Measurements from ENCODE around the gene UBE2G2. TPM values are rescaled to one million over a fixed set of nuclear protein-coding genes. Genes with fewer than 3 reads are reported as not detected.

The UBE2G2 gene
- total and polyA plus RNA-seq, 7 experiments from 2014 or later, result 50.7 to 150 (median 118) TPM

DNA sequence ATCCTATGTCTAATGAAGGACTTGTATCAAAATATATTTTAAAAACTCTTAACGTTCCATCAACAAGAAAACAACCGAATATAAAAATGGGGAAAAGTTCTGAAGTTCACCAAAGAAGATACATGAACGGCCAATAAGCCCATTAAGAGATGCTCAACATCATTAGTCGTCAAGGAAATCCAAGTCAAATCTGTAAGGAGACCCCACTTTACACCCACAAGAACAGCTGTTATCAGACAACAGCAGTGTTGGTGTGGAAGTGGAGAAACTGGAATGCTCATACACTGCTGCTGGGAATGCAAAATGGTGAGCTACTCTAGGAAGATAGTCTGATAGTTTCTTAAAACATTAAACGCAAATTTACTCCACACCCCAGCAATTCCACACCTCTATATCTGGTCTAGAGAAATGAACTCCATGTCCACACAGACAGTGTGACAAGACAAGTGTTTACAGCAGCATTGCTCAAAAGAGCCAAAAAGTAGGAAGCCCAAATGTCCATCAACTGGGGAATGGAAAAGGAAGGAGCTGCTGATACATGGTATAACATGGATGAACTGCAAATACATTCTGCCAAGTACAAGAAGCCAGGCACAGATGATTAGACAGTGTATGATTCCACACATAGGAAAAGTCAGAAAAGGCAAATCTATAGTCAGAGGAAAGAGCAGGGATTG is 18.5 kb downstream of the UBE2G2 start:
- intact Hi-C loops (cut with micrococcal nuclease), result no loop called here
- no peaks in the 10 kb centered on the region for H3K27me3 Mint-ChIP-seq
- Histone ChIP-seq H3K4me3 (ENCODE audit: low read length) (no peak overlapping the region), H3K9me3 (ENCODE audit: control insufficient read depth in 2 of 3, low read length in 3 of 3) (no peaks in the 10 kb centered on the region), H3K27me3 (ENCODE audit: control insufficient read depth in 2 of 2, insufficient read depth in 2 of 2, low read length in 2 of 2) (no peaks in the 10 kb centered on the region), H3K27ac (ENCODE audit: low read depth, low read length) (no peak overlapping the region), H3K4me1 (ENCODE audit: control insufficient read depth in 2 of 2, insufficient read depth in 2 of 2, low read length in 2 of 2) (no peaks in the 10 kb centered on the region), H3K36me3 (ENCODE audit: control insufficient read depth in 2 of 3, insufficient read depth in 3 of 3, low read length in 3 of 3) (peaks cover 0 to 37% (median 0%) of the 10 kb centered on the region in 3 experiments)
- H3K4me3 Mint-ChIP-seq, result no peak overlapping the region
- POLR2A ChIA-PET, result interaction anchor here (1.0 kb wide), 1 partner anchor 9 kb away, joined by 3 read pairs; no protein-coding TSS in a partner anchor
- ATAC-seq, result no peak
- no peak for DNase-seq
- H3K9me3 Mint-ChIP-seq, result no peaks in the 10 kb centered on the region
- CTCF ChIA-PET, result interaction anchor here (0.5 to 1.8 kb wide), 3 partner anchors 10 to 151 kb away, joined by 3 to 5 read pairs (median 3); no protein-coding TSS in a partner anchor
- H3K36me3 Mint-ChIP-seq, result peaks cover 1 to 43% (median 19%) of the 10 kb centered on the region in 5 donors
- H3K4me1 Mint-ChIP-seq, result peaks cover 7 to 55% (median 46%) of the 10 kb centered on the region in 7 donors
- peak overlapping the region in 1 of 9 donors; percentile 28 for H3K27ac Mint-ChIP-seq

- peaks cover 0 to 49% (median under 1%) of the 10 kb centered on the region in 3 experiments for H3K36me3 ChIP-seq (ENCODE audit: control insufficient read depth in 2 of 3, insufficient read depth in 3 of 3, low read length in 3 of 3)
Measured at GRCh38 chr21:44780767-44781459, 20.7 kb downstream of the UBE2G2 start.

DNA sequence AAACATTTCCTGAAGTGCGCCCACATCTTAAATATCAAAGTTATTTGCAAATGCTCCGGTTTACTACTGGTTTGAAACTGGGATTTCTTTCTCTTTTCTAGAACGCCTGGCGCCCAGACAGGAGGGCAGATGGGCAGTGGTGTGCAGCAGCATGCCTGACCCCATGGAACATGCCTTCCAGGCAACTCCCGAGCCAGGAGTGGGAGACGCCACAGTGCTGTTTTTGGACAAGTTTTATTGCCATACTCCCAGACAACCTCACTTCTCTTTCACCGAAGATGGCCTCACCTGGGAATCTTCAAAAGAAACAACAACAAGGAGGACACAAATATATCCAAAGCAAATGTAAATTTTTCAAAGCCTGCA is 21.5 kb downstream of the UBE2G2 start:
- Histone ChIP-seq H3K4me1 (ENCODE audit: control insufficient read depth in 2 of 2, insufficient read depth in 2 of 2, low read length in 2 of 2) (no peaks in the 10 kb centered on the region), H3K4me3 (ENCODE audit: low read length) (no peak overlapping the region), H3K27ac (ENCODE audit: low read depth, low read length) (no peak overlapping the region), H3K9me3 (ENCODE audit: control insufficient read depth in 2 of 3, low read length in 3 of 3) (no peaks in the 10 kb centered on the region), H3K36me3 (ENCODE audit: control insufficient read depth in 2 of 3, insufficient read depth in 3 of 3, low read length in 3 of 3) (peaks cover 0 to 55% (median 5%) of the 10 kb centered on the region in 3 experiments), H3K27me3 (ENCODE audit: control insufficient read depth in 2 of 2, insufficient read depth in 2 of 2, low read length in 2 of 2) (no peaks in the 10 kb centered on the region)
- Mint-ChIP-seq H3K9me3 (no peaks in the 10 kb centered on the region), H3K4me1 (peaks cover 3 to 42% (median 28%) of the 10 kb centered on the region in 7 donors), H3K27me3 (no peaks in the 10 kb centered on the region), H3K4me3 (peak overlapping the region in 1 of 10 donors; percentile 11), H3K36me3 (peaks cover 7 to 42% (median 19%) of the 10 kb centered on the region in 5 donors), H3K27ac (peak overlapping the region in 2 of 9 donors; percentile 19 to 23)
- intact Hi-C loops (cut with micrococcal nuclease), result no loop called here
- CTCF ChIA-PET, result interaction anchor here (1.2 kb wide), 1 partner anchor 13 kb away, joined by 4 read pairs; no protein-coding TSS in a partner anchor
- POLR2A ChIA-PET, result no interaction called here
- DNase-seq (no peak), ATAC-seq (no peak)

More at GRCh38 chr21:44780767-44781459, 20.7 kb downstream of the UBE2G2 start:
- Mint-ChIP-seq H3K27ac (peak overlapping the region in 2 of 9 donors; percentile 6 to 23), H3K36me3 (peaks cover 7 to 47% (median 23%) of the 10 kb centered on the region in 5 donors), H3K9me3 (no peaks in the 10 kb centered on the region), H3K4me3 (no peak overlapping the region), H3K27me3 (no peaks in the 10 kb centered on the region), H3K4me1 (peaks cover 4 to 50% (median 35%) of the 10 kb centered on the region in 7 donors)
- ChIA-PET CTCF (interaction anchor here (1.0 kb wide), 1 partner anchor 270 kb away, joined by 3 read pairs; no protein-coding TSS in a partner anchor), POLR2A (interaction anchor here (0.6 kb wide), 1 partner anchor 1180 kb away, joined by 3 read pairs; no protein-coding TSS in a partner anchor)
- ATAC-seq (no peak), DNase-seq (no peak)
- Histone ChIP-seq H3K4me1 (ENCODE audit: control insufficient read depth in 2 of 2, insufficient read depth in 2 of 2, low read length in 2 of 2) (no peaks in the 10 kb centered on the region), H3K27me3 (ENCODE audit: control insufficient read depth in 2 of 2, insufficient read depth in 2 of 2, low read length in 2 of 2) (no peaks in the 10 kb centered on the region), H3K9me3 (ENCODE audit: control insufficient read depth in 2 of 3, low read length in 3 of 3) (no peaks in the 10 kb centered on the region), H3K4me3 (ENCODE audit: low read length) (no peak overlapping the region), H3K27ac (ENCODE audit: low read depth, low read length) (no peak overlapping the region)
- intact Hi-C loops (cut with micrococcal nuclease), result no loop called here

GRCh38 chr21:44779417-44780136 is 22.0 kb downstream of the UBE2G2 start:
- Mint-ChIP-seq H3K9me3 (no peaks in the 10 kb centered on the region), H3K4me1 (peaks cover 3 to 41% (median 28%) of the 10 kb centered on the region in 7 donors), H3K27ac (peak overlapping the region in 1 of 9 donors; percentile 73), H3K4me3 (no peak overlapping the region), H3K27me3 (no peaks in the 10 kb centered on the region), H3K36me3 (peaks cover 7 to 46% (median 23%) of the 10 kb centered on the region in 5 donors)
- ChIA-PET POLR2A (no interaction called here), CTCF (interaction anchor here (1.2 kb wide), 1 partner anchor 13 kb away, joined by 4 read pairs; no protein-coding TSS in a partner anchor)
- intact Hi-C loops (cut with micrococcal nuclease), result no loop called here
- H3K4me3 ChIP-seq (ENCODE audit: low read length), result no peak overlapping the region
- no peak overlapping the region for H3K27ac ChIP-seq (ENCODE audit: low read depth, low read length)
- no peak for ATAC-seq
- DNase-seq, result no peak
- H3K4me1 ChIP-seq (ENCODE audit: control insufficient read depth in 2 of 2, insufficient read depth in 2 of 2, low read length in 2 of 2), result no peaks in the 10 kb centered on the region
- no peaks in the 10 kb centered on the region for H3K9me3 ChIP-seq (ENCODE audit: control insufficient read depth in 2 of 3, low read length in 3 of 3)
- no peaks in the 10 kb centered on the region for H3K27me3 ChIP-seq (ENCODE audit: control insufficient read depth in 2 of 2, insufficient read depth in 2 of 2, low read length in 2 of 2)
- peaks cover 0 to 60% (median 5%) of the 10 kb centered on the region in 3 experiments for H3K36me3 ChIP-seq (ENCODE audit: control insufficient read depth in 2 of 3, insufficient read depth in 3 of 3, low read length in 3 of 3)

DNA sequence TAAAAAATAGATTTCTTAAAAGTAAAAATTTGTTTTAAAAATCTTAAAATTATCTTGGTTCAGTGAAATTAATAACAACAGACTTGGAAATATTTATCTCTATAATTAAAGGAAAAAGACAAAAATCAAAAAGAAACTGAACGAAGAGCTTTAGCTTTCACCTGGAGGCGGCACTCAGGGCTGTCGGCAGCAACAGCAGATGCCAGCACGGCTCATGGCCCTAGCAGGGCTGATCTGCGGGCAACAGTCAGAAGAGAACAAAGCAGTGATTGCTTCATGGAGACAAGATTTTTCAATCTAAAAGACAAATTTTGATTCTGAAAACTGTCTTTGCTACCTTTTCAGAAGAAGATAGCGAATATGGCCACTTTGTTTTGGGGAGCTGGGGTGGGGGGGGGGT is 22.6 kb downstream of the UBE2G2 start:
- no peak overlapping the region for H3K27ac Mint-ChIP-seq
- Histone ChIP-seq H3K9me3 (ENCODE audit: control insufficient read depth in 2 of 3, low read length in 3 of 3) (no peaks in the 10 kb centered on the region), H3K36me3 (ENCODE audit: control insufficient read depth in 2 of 3, insufficient read depth in 3 of 3, low read length in 3 of 3) (peaks cover 2 to 64% (median 5%) of the 10 kb centered on the region in 3 experiments), H3K4me1 (ENCODE audit: control insufficient read depth in 2 of 2, insufficient read depth in 2 of 2, low read length in 2 of 2) (no peaks in the 10 kb centered on the region), H3K4me3 (ENCODE audit: low read length) (no peak overlapping the region), H3K27ac (ENCODE audit: low read depth, low read length) (no peak overlapping the region), H3K27me3 (ENCODE audit: control insufficient read depth in 2 of 2, insufficient read depth in 2 of 2, low read length in 2 of 2) (no peaks in the 10 kb centered on the region)
- H3K36me3 Mint-ChIP-seq, result peaks cover 8 to 49% (median 25%) of the 10 kb centered on the region in 5 donors
- no peaks in the 10 kb centered on the region for H3K9me3 Mint-ChIP-seq
- peaks cover 3 to 41% (median 28%) of the 10 kb centered on the region in 7 donors for H3K4me1 Mint-ChIP-seq
- H3K4me3 Mint-ChIP-seq, result no peak overlapping the region
- CTCF ChIA-PET, result interaction anchor here (1.2 kb wide), 1 partner anchor 14 kb away, joined by 4 read pairs; no protein-coding TSS in a partner anchor
- no peak for DNase-seq
- POLR2A ChIA-PET, result no interaction called here
- H3K27me3 Mint-ChIP-seq, result no peaks in the 10 kb centered on the region
- no peak for ATAC-seq
- intact Hi-C loops (cut with micrococcal nuclease), result no loop called here

- Mint-ChIP-seq H3K27me3 (no peaks in the 10 kb centered on the region), H3K9me3 (no peaks in the 10 kb centered on the region), H3K36me3 (peaks cover 8 to 47% (median 23%) of the 10 kb centered on the region in 5 donors), H3K27ac (peak overlapping the region in 1 of 9 donors; percentile 56), H3K4me1 (peaks cover 3 to 40% (median 28%) of the 10 kb centered on the region in 7 donors), H3K4me3 (peak overlapping the region in 1 of 10 donors; percentile 26)
- no peak for DNase-seq
- H3K4me1 ChIP-seq (ENCODE audit: control insufficient read depth in 2 of 2, insufficient read depth in 2 of 2, low read length in 2 of 2), result no peaks in the 10 kb centered on the region
- peaks cover 4 to 64% (median 7%) of the 10 kb centered on the region in 3 experiments for H3K36me3 ChIP-seq (ENCODE audit: control insufficient read depth in 2 of 3, insufficient read depth in 3 of 3, low read length in 3 of 3)
- H3K4me3 ChIP-seq (ENCODE audit: low read length), result no peak overlapping the region
- ATAC-seq, result no peak
- ChIA-PET CTCF (no interaction called here), POLR2A (no interaction called here)
- H3K27ac ChIP-seq (ENCODE audit: low read depth, low read length), result no peak overlapping the region
- H3K27me3 ChIP-seq (ENCODE audit: control insufficient read depth in 2 of 2, insufficient read depth in 2 of 2, low read length in 2 of 2), result no peaks in the 10 kb centered on the region
- H3K9me3 ChIP-seq (ENCODE audit: control insufficient read depth in 2 of 3, low read length in 3 of 3), result no peaks in the 10 kb centered on the region
- intact Hi-C loops (cut with micrococcal nuclease), result no loop called here
Measured at GRCh38 chr21:44778499-44778911, 23.1 kb downstream of the UBE2G2 start.

All from naive thymus-derived CD4-positive, alpha-beta T cell (primary cell).